T-helper 9 cell (primary cell): ENCODE results near the gene PITPNM2.
A peak's percentile ranks its signal among the peaks of the same experiment; 100 is the strongest.

ENCODE experiments used
- DNase-seq: peaks from one replicate; pipeline ENCODE4 v3.0.0-alpha.2; 2020
- total RNA-seq, 2 donors: gene quantifications; one replicate each; lab custom pipeline; 2026; lab: John Stamatoyannopoulos, UW

PITPNM2 gene
- total RNA-seq: 12.7 to 22.4 reads per million in 2 donors

DNA sequence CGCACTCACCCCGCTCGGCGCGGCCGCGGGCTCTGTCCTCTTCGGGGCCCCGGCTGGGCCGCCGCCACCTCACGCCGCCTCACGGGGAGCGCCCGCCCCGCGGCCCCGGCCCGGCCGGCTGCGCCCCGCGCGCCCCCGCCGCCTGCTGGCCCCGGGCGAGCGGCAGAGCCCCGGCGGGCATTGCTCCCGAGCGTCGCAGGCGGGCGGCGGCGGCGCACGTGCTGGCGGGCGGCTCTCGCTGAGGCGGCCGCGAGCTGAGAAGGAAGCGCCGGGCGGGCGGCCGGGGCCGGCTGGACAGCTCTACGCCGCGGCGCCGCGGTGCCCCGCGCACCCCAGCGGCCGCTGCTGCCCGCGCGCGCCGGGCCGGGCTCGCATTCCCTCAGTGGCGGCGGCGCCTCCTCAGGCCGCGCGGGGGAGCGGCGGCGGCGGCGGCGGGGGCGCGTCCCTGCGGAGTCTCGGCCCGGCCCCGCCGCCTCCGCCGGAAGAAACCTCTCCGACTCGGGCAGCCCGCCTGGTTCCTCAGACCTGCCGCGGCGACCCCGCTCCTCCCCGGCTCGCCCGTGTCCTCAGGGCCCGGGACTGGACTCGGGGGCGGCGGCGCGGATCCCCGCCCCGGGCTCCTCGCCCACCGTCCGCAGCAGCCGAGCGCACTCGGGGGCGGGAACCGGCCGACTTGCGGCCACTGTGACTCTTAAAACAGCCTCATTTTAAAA is at the start of gene PITPNM2:
Gene PITPNM2 (minus strand): TSS at position 347 of the 713 bp plus-strand sequence. CDS start 116,500 bp downstream, outside the sequence.
- DNase-seq: peak; percentile 53

DNA sequence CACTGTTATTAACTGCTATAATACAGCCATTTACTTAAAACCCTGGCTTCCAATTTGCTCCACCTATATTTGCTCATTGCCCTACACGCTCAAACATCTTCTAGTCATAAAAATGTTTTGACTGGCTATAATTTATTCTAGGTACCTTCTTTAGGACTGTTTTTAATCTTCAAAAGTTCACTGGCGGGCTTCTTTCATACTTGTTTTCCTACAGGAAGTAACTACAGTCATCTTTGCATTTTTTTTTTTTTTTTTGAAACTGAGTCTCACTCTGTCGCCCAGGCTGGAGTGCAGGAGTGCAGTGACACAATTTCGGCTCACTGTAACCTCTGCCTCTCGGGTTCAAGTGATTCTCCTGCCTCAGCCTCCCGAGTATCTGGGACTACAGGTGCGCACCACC is 49.5 kb upstream of the PITPNM2 start:
- no peak for DNase-seq

DNA sequence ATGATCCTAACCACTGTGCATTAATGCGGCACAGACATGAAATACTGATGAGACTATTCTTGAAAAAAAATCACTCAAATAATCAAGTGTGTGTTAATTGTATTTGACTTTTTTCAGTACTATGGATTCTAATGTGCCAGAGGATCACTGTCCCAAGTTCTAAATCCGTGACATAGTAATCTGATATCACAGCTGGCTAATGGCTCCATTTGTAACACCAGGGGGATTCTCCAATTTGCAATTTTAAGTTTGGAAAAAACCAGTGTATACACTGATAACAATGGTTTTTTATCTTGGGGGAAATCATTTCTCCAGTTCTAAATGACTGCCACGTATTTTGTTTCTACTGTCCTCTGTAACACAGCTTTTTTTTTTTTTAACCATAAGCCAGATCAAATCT is 49.0 kb upstream of the PITPNM2 start:
- no peak for DNase-seq

- no peak for DNase-seq
These were observed 36.7 kb upstream of the PITPNM2 start for GRCh38 chr12:123187637-123188036.

DNA sequence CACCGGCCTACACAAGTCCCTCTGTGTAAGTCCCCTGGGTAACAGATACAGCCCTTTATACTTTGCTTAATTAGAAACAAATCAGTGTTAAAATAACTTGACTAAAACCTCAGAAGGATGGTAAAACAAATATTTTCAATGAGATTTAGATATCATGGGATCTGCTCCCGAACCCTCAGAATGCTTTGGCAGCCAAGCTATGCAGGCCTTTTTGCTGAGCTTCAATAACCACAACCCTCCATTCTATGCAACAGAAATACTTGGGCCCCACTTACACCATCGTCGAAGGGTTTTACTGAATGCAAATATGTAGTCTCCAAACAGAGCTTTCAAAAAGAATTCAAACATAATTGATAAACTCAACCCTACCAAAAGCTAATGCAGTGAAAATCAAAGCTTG is 29.3 kb upstream of the PITPNM2 start:
- DNase-seq: no peak

DNA sequence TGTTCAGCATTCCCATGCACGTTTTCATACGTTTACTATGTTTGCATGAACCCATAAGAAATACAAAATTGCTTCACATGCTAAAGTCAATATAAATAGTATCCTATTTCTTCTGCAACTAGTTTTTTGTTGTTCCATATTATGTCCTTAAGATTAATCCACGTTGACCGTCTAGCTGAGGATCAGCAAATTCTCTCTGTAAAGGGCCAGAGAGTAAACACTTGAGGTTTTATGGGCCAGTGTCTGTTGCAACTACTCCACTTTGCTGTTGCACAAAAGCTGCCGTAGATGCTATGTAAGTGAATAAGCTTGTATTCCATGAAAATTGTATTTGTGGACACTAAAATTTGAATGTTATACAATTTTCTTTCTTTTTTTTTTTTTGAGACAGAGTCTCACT is 21.1 kb upstream of the PITPNM2 start:
- DNase-seq: no peak

- no peak for DNase-seq
These were observed 16.4 kb upstream of the PITPNM2 start for GRCh38 chr12:123167329-123167728.

GRCh38 chr12:123165537-123165936 is 14.6 kb upstream of the PITPNM2 start:
- no peak for DNase-seq

DNA sequence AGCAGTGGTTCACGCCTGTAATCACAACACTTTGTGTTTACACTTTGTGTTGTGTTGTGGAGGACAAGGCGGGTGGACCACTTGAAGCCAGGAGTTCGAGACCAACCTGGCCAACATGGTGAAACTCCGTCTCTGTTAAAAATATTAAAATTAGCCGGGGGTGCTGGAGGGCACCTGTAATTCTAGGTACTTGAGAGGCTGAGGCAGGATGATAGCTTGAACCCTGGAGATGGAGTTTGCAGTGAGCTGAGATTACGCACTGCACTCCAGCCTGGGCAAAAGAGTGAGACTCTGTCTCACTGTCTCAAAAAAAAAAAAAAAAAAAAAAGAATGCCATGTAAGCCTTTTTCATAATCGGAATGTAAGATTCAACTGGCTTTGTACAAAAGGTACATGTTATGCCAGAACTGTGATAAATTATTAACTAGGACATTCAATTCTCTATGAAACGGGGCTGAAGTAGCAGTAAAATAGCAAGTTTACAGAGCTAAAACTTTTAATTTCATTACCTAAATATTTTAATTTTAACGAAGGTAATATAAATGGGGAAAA is 13.9 kb upstream of the PITPNM2 start:
- no peak for DNase-seq

DNA sequence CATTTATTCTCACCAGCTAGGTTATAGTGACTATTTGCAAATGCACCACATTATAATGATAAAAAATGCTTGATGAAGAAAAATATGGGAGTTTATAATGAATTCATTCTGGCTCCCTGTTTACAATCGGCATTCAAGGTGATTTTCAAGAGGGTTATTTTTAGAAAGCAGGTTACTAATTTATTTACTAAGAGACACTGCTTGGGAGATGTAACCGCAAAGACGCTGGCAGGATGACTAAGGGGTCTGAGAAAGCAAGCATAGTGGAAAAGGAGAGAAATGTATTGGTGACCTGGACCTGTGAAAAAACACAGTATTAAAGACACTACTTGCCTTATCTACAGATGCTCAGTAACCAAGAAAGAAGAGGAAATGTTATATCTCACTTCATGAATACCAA is 13.3 kb upstream of the PITPNM2 start:
- DNase-seq: no peak

- no peak for DNase-seq
These were observed 12.3 kb upstream of the PITPNM2 start for GRCh38 chr12:123163227-123163626.

DNA sequence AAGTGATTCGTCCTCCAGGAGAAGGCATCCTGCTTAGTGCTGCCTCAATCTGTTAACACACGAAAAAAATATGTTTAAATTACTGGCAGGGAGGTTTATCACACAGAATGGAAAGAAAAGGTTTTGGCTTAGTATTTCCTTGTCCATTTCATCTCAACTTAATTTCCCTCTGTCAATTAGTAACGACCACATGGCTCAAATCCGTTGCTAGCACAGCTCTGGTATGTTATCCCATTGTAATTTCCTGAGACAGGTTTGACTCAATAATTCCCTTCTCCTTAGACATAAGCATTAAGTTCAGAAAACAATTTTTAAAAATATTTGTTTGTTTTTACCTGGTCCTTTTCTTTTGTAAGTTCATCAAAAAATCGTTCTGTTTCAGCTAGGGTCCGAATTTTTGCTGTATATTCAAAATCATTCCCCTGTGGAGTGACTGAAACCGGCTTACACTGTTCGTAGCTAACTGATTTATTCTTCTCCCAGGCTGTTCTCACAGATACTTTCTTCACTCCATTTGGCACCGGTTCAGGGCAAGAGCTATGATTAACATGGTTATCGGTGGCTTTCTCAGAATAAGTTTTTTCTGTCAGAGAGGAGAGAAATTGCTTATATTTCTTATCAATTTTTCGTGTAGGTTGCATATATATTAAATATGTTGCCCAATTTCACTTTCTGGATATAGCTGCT is 10.1 kb upstream of the PITPNM2 start:
- no peak for DNase-seq

- no peak for DNase-seq
These were observed 3.0 kb upstream of the PITPNM2 start for GRCh38 chr12:123153906-123154305.

DNA sequence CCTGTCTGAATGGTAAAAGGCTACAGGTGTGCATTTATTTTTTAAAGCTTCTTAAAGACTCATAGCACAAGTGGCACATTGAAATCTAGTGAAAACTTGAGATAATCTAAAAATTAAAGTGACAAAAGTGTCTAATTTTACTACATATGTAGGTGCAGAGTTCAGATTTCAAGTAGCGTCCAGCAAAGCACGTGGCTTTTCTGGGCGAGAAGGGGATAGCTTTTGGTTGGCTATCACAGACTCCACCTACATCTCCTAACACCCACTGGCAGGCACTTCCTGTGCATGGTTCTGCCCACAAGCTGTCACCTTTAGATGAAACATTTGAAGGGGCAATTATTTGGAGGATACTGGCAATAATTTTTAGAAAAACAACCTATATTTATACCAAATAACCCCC is 1.9 kb upstream of the PITPNM2 start:
- DNase-seq: no peak

DNA sequence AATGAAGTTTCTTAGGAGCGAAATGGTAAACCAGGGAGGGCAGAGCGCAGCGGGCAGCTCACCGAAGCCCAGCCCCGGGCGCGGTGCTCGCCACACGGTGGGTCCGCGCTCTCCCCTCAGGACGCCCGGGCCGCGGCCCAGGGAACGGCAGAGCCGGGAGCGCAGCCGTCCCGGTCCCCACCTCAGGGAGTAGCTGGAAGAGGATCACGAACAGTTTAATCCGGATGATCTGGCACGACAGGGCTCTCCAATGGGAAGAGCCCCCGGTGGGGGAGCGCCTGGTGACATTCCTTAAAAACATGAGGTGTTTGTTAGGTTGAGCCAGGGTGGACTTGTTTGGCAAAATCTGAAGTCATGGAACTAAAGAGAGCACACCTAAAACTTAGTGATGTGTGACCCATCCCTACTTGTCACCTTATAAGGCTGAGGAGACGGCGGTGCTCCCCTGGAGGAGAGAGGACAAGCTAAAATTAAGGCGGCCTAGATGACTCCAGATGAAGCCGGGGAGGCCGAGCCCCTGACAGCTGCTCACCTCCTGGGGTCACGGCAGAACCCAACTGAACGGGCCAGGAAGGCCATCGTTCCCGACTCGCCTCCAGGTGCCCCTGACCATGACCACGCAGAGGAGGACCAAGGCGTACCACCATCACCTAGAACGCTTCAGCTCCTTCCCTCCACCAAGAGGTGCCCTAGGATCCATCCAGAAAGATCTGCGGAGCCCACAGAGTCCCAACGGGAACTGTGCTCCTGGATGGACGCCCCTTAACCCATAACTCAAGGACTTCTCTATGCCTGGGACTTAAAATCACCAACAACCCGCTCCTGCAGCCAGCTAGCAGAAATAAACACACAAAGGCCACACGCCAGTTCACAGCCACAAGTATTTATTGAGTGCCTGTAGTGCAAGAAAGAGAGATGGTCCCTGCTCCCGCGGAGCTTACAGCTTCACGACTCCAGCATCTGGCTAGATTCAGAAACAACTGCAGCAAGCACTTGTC is 866 bp upstream of the PITPNM2 start:
- no peak for DNase-seq

DNA sequence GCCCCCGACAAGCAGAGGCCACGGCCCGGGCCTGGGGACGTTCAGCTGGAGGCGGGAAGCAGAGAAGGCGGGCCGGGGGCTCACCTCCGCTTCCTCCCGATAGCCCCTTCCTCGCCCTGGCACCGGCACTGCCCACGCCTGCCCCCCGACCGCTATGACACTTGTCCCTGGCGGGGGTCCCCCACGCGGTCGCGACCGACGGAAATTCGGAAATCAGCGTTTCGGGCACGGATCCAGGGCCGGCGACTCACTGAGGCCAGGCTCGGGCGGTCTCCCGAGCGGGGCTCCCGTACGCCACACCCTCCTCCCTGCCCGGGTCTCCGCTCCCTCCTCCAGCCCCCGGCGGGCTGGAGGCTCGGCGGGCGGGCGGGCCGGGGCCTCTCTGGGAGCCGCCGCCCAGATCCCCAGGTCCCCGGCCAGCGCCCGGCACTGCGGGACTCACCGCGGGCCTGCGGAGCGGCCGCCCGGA is 581 bp downstream of the PITPNM2 start:
- peak; percentile 3 for DNase-seq

DNA sequence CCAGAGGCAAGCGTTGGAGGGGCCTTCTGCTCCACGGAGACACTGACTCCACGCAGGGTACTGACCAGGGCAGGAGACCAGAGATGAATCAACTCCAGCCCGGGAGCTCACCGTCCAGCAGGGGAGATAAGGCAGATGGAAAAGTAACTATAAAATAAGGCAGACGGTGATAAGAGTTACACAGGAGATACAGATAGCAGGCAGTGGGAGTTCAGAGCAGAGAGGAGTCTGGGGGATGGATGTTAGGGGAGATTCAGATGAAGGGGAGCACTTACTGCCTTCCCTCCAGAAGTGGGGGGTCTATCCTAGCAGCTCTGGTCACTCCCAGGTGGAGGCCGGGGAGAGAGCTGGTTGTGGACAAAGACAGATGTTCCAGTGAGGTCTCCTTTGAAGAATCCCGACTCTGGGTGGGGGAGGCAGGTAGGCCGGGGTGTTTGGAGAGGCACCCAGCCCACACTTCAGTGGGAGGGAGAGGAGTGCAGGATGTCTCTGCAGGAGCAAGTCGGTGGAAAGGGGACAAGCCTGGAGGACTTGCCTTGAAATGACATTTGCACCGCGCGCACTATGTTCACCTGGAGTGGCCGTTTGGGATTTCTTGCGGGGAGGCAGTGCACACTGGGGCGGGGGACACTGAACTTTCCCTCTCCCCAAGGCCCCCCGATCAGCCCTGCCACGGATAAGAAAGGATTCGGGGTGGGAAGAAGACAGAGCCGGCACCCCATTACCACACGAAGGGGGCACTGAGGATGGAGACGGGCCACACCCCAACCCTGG is 1.2 kb downstream of the PITPNM2 start:
- DNase-seq: no peak

GRCh38 chr12:123149088-123149487 is 1.8 kb downstream of the PITPNM2 start:
- DNase-seq: no peak

DNA sequence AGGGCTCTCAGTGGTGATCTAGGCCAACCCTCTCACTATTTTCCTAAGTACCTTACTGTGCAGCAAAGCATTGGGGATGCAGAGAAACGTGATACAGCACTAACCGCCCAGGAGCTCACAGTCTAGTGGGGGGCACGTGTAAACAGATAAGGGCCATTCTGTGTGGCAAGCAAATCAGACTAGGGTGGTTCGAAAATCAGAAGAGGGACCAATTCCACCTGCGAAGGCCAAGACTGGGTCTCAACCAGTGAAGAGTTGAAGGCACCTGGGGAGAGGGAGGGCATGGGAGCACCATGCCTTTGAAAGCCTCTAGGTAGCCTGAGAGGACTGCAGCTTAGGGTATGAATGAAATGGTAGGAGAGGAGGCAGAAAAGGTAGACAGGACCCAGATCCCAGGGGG is 2.2 kb downstream of the PITPNM2 start:
- no peak for DNase-seq

GRCh38 chr12:123148223-123148622 is 2.7 kb downstream of the PITPNM2 start:
- no peak for DNase-seq

DNA sequence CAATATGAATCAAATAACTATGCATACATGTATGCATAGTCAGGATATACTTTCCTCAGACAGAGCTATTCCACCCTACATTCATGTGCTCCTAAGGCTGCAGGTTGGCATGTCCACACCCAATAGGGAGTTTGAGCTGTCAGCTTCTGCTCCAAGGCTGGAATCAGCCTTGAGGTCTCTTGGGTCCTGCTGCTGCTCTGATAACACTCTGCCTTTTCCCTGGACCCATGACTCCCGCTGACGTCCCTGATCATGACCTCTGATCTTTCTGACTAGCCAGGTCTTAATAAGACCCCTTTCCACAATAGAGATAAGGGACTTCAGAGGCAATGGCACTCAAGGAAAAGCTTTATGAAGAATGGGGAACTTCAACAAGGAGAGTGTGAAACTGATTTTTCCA is 5.7 kb downstream of the PITPNM2 start:
- DNase-seq: no peak
